ENCODE measurements around the gene MEX3A.

DNA sequence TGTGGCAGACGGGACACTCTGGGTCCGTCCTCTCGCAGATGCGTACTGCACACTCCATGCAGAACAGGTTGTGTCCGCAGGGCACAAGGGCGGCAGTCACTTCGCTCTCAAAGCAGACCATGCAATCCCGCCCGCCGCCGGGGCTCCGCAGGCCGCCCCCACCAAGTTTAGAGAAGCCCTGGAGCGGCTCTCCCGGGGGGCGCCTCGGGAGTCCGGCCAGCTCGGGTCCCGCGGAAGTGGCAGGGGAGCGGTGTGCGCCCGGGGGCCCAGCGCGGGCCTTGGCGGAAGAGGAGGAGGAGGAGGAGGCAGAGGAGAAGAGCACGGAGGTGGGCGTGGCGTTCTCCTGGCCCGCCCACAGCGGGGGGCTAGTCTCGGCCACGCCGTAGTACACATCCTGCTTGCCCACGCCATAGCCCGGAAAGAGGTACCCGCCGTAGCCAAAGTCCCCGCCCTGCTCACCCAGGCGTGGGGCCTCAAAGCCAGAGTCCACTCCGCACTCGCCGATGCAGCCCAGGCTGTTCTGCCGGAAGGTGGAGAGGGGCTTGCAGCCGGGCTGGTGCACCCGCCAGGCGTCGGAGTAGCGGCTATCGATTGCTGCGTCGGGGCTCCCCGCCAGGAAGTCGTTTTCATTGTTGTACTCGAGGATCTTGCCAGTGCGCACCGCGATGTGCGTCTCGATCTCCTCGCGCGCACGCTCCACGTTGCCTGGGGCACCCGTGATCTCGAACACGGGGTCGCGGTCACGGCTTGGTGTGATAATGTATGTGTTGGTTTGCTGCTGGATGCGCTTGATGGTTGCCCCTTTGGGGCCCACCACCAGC, 5.4 kb downstream of the MEX3A start:
- TF ChIP-seq, protein P1, sequence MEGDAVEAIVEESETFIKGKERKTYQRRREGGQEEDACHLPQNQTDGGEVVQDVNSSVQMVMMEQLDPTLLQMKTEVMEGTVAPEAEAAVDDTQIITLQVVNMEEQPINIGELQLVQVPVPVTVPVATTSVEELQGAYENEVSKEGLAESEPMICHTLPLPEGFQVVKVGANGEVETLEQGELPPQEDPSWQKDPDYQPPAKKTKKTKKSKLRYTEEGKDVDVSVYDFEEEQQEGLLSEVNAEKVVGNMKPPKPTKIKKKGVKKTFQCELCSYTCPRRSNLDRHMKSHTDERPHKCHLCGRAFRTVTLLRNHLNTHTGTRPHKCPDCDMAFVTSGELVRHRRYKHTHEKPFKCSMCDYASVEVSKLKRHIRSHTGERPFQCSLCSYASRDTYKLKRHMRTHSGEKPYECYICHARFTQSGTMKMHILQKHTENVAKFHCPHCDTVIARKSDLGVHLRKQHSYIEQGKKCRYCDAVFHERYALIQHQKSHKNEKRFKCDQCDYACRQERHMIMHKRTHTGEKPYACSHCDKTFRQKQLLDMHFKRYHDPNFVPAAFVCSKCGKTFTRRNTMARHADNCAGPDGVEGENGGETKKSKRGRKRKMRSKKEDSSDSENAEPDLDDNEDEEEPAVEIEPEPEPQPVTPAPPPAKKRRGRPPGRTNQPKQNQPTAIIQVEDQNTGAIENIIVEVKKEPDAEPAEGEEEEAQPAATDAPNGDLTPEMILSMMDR (IDR thresholded peaks at IDR 0.05; ENCODE audit: insufficient read depth, low read depth, low read length), result no peak
- TF ChIP-seq EZH2 (IDR thresholded peaks at IDR 0.05; ENCODE audit: insufficient read depth, low read length), result no peak

All from astrocyte (in vitro differentiated cells and primary cell).